Lung (tissue), 12 donors: ENCODE measurements around the gene TMEM53. TPM values are rescaled to one million over a fixed set of nuclear protein-coding genes. Genes with fewer than 3 reads are reported as not detected.

ENCODE experiments used
- ATAC-seq: fragments of 200-7000 bp; cut with Tn5 transposase; one replicate; pipeline ENCODE4 v1.9.1; 2020; ENCODE audit warnings: moderate number of reproducible peaks; ENCODE audit not compliant: insufficient read depth, low FRiP score
- DNase-seq, 3 donors: peaks; one replicate each; pipeline ENCODE4 v3.0.0-alpha.2; 2013 to 2017
- H3K27ac ChIP-seq, 2 donors: one replicate each; pipeline ENCODE4 v1.5.1; 2013; ENCODE audit warnings: mild to moderate bottlenecking in 2 of 2, moderate library complexity in 2 of 2, control low read depth in 1 of 2, inconsistent platforms in 1 of 2, low read depth in 1 of 2, low read length in 1 of 2
- H3K27me3 ChIP-seq, 3 donors: one replicate each; pipeline ENCODE4 v1.5.1; 2013; ENCODE audit warnings: low read length in 2 of 3; ENCODE audit not compliant: control insufficient read depth in 3 of 3, insufficient read depth in 3 of 3
- H3K36me3 ChIP-seq, 4 donors: one replicate each; pipeline ENCODE4 v1.5.1; 2013; ENCODE audit warnings: low read length in 4 of 4, mild to moderate bottlenecking in 1 of 4, moderate library complexity in 1 of 4; ENCODE audit not compliant: control insufficient read depth in 4 of 4, insufficient read depth in 4 of 4
- H3K4me1 ChIP-seq, 5 donors: one replicate each; pipeline ENCODE4 v1.5.1; 2013; ENCODE audit warnings: low read length in 5 of 5, mild to moderate bottlenecking in 2 of 5, moderate library complexity in 1 of 5; ENCODE audit not compliant: control insufficient read depth in 5 of 5, insufficient read depth in 5 of 5
- H3K4me3 ChIP-seq: one replicate; pipeline ENCODE4 v1.5.1; 2013; ENCODE audit warnings: mild to moderate bottlenecking, control low read depth, moderate library complexity
- H3K9ac ChIP-seq, 2 donors: one replicate each; pipeline ENCODE4 v1.5.1; 2013; ENCODE audit warnings: low read length in 2 of 2, control low read depth in 1 of 2; ENCODE audit not compliant: insufficient read depth in 1 of 2
- H3K9me3 ChIP-seq, 4 donors: one replicate each; pipeline ENCODE4 v1.5.1; 2013; ENCODE audit warnings: low read length in 3 of 4, mild to moderate bottlenecking in 1 of 4, moderate library complexity in 1 of 4; ENCODE audit not compliant: control insufficient read depth in 4 of 4, insufficient read depth in 3 of 4
- CTCF ChIP-seq: IDR thresholded peaks from 2 replicates; pipeline ENCODE4 v1.5.1; 2012; ENCODE audit warnings: mild to moderate bottlenecking; ENCODE audit errors: control extremely low read depth, extremely low read depth
- WGBS, 2 donors: extraction: QIAGEN DNeasy Blood & Tissue Kit; methylation state at CpG; one replicate each; pipeline ENCODE4 v1.1.7; 2013; 5-methylcytosine and 5-hydroxymethylcytosine counted together
- polyA plus RNA-seq, 2 donors: library from polyadenylated mRNA; stranded (reverse); fragments of 200-250 nt; gene quantifications; one replicate each; pipeline ENCODE4 v1.2.1, GENCODE V29; 2013
- total RNA-seq, 2 donors: library from RNA; depleted of rRNA in 1 of 2; stranded (reverse); fragments of >200 nt in 1 of 2; gene quantifications; one replicate each; pipeline ENCODE4 v1.2.1, GENCODE V29; 2014 to 2021
- donor health status: control.
- donor health status: control.
- donor health status: Bipolar disorder and iron deficiency.
- donor health status: healthy.
- donor health status: DM: yes; HTN: yes; CAD: no.

The TMEM53 gene
- total and polyA plus RNA-seq, 4 donors, result 7.1 to 26.4 (median 18.4) TPM

DNA sequence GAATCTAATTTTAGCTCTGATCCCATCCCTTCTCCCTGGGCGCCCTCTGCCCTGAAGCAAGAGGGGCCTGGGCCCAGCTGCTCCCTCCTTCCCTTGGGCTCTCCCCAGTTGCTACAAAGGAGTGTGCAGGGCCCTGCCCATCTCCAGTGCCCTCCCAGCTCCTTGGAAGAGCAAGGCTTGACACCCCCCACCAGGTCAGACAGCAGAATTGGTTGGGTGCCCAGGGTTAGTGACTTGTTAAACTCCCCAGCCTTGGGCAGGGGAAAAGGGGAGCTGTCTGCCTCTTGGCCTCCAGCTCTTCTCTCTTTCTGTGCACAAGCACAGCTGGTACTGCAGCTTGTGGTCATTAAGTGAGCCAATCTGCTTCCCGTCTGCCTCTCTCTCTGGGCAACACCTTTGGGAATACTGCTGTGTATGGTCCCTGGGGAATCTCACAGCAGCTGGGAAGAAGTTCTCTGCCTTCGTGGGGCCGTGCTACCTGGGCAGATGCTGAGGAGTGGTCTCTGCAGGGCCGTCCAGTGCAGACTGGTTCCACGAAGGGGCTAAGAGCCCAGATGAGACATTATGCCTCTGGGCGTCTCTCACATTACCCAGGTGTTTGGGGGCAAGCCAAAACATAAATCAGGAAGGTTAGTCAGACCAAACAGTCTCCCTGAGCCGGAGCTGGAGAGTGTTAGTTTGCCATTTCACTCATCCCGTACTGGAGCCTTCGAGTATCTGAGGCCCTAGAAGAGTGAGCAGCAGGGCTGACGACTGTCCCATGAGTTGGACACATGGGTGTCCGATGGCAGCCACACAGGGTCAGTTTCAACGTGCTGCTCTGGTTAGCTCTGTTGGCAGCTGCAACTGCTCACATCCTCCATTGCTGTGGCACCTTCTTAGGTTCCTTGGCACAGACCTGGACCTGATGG is 37.3 kb downstream of the TMEM53 start:
- 83 to 90% methylated on average over 13 of the region's 13 CpGs for WGBS, 2 donors
- Histone ChIP-seq H3K4me1 (peaks cover 0 to 16% (median 4%) of the 10 kb centered on the region in 5 donors), H3K27ac (no peak overlapping the region), H3K36me3 (peaks cover 12 to 67% (median 37%) of the 10 kb centered on the region in 4 donors), H3K27me3 (no peaks in the 10 kb centered on the region), H3K9ac (no peak overlapping the region), H3K9me3 (no peaks in the 10 kb centered on the region), H3K4me3 (no peak overlapping the region)
- ATAC-seq (no peak), DNase-seq (no peak)
- no peak for TF ChIP-seq CTCF

- no peak for ATAC-seq
- Histone ChIP-seq H3K36me3 (peaks cover 12 to 59% (median 37%) of the 10 kb centered on the region in 4 donors), H3K27me3 (no peaks in the 10 kb centered on the region), H3K9me3 (no peaks in the 10 kb centered on the region), H3K9ac (no peak overlapping the region), H3K4me3 (no peak overlapping the region), H3K4me1 (peaks cover 0 to 20% (median 4%) of the 10 kb centered on the region in 5 donors), H3K27ac (no peak overlapping the region)
- WGBS, 2 donors, result 90 to 91% methylated on average over 14 of the region's 14 CpGs
- no peak for TF ChIP-seq CTCF
- DNase-seq, result no peak
Observed at GRCh38 chr1:44636083-44636687, 38.1 kb downstream of the TMEM53 start.

DNA sequence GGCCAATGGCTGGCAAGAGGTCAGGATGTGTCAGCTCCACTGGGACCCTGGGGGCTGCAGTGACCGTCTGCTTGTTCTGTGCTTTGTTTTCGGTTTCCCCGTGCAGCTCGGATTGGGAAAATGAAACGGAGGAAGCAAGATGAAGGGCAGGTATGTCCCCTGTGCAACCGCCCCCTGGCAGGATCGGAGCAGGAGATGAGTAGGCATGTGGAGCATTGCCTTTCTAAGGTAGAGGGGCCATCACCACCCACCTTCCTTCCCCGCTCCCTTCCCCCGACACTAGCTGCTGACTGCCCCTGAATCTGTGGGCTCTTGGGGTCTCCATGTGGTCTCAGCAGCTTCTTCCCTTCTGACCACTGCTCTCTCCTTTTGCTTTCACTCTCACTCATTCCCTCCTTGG is 38.8 kb downstream of the TMEM53 start:
- no peaks in the 10 kb centered on the region for H3K9me3 ChIP-seq
- no peak overlapping the region for H3K27ac ChIP-seq
- ATAC-seq, result no peak
- TF ChIP-seq CTCF, result no peak
- no peak for DNase-seq
- H3K4me3 ChIP-seq, result no peak overlapping the region
- H3K9ac ChIP-seq, result no peak overlapping the region
- H3K27me3 ChIP-seq, result no peaks in the 10 kb centered on the region
- H3K36me3 ChIP-seq, result peaks cover 8 to 54% (median 36%) of the 10 kb centered on the region in 4 donors
- WGBS, 2 donors, result 90 to 94% methylated on average over 9 of the region's 9 CpGs
- H3K4me1 ChIP-seq, result peaks cover 0 to 21% (median 6%) of the 10 kb centered on the region in 5 donors
